ENCODE data around the gene KIAA0825. TPM values are rescaled to one million over a fixed set of nuclear protein-coding genes. Genes with fewer than 3 reads are reported as not detected.

Gene KIAA0825
- total RNA-seq, 2 experiments from 2014 or later: 0.19 to 0.32 TPM

DNA sequence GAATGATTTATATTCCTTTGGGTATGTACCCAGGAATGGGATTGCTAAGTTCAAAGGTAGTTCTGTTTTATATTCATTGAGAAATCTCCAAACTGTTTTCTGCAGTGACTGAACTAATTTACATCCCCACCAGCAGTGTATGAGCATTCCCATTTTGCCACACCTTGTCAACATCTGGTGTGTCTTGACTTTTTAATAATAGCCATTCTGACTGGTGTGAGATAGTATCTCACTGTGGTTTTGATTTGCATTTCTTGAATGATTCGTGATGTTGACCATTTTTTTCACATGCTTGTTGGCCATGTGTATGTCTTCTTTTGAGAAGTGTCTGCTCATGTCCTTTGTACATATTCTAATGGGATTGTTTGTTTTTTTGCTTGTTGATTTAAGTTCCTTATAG, 421.5 kb downstream of the KIAA0825 start:
- H3K4me3 ChIP-seq (ENCODE audit: low read depth, low read length, poor library complexity, severe bottlenecking): no peak overlapping the region
- H2AFZ ChIP-seq (ENCODE audit: low read length): no peak overlapping the region
- TF ChIP-seq, protein P1, sequence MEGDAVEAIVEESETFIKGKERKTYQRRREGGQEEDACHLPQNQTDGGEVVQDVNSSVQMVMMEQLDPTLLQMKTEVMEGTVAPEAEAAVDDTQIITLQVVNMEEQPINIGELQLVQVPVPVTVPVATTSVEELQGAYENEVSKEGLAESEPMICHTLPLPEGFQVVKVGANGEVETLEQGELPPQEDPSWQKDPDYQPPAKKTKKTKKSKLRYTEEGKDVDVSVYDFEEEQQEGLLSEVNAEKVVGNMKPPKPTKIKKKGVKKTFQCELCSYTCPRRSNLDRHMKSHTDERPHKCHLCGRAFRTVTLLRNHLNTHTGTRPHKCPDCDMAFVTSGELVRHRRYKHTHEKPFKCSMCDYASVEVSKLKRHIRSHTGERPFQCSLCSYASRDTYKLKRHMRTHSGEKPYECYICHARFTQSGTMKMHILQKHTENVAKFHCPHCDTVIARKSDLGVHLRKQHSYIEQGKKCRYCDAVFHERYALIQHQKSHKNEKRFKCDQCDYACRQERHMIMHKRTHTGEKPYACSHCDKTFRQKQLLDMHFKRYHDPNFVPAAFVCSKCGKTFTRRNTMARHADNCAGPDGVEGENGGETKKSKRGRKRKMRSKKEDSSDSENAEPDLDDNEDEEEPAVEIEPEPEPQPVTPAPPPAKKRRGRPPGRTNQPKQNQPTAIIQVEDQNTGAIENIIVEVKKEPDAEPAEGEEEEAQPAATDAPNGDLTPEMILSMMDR (conservative IDR thresholded peaks at IDR 0.05; ENCODE audit: low read length): no peak
- TF ChIP-seq EZH2phosphoT487 (IDR thresholded peaks at IDR 0.05; ENCODE audit: borderline replicate concordance, low read depth, low read length): no peak
- H4K20me1 ChIP-seq (ENCODE audit: insufficient read depth, low read length): no peaks in the 10 kb centered on the region
- CTCF ChIA-PET (ENCODE audit: unreplicated experiment): no interaction called here
- H3K36me3 ChIP-seq (ENCODE audit: insufficient read depth, low read length): no peaks in the 10 kb centered on the region
- no peaks in the 10 kb centered on the region for H3K4me1 ChIP-seq (ENCODE audit: insufficient read depth, low read length, poor library complexity, severe bottlenecking)
- DNase-seq (ENCODE audit: low spot score): no peak
- BruUV-seq (replicated peaks): no TSS peak
- H3K79me2 ChIP-seq (ENCODE audit: insufficient read depth, low read depth, low read length): no peaks in the 10 kb centered on the region
- POLR2A ChIA-PET: interaction anchor here (0.7 kb wide), 1 partner anchor 92 kb away, joined by 3 read pairs; no protein-coding TSS in a partner anchor
- H3K9me2 ChIP-seq (ENCODE audit: insufficient read depth, low read length): no peaks in the 10 kb centered on the region
- no peak overlapping the region for H3K4me2 ChIP-seq (ENCODE audit: low read length)
- no peak overlapping the region for H3K27ac ChIP-seq (ENCODE audit: low read depth, low read length, poor library complexity, severe bottlenecking)
- no peaks in the 10 kb centered on the region for H3K9me3 ChIP-seq (ENCODE audit: low read length)
- intact Hi-C loops (cut with micrococcal nuclease; ENCODE audit: unreplicated experiment): no loop called here

DNA sequence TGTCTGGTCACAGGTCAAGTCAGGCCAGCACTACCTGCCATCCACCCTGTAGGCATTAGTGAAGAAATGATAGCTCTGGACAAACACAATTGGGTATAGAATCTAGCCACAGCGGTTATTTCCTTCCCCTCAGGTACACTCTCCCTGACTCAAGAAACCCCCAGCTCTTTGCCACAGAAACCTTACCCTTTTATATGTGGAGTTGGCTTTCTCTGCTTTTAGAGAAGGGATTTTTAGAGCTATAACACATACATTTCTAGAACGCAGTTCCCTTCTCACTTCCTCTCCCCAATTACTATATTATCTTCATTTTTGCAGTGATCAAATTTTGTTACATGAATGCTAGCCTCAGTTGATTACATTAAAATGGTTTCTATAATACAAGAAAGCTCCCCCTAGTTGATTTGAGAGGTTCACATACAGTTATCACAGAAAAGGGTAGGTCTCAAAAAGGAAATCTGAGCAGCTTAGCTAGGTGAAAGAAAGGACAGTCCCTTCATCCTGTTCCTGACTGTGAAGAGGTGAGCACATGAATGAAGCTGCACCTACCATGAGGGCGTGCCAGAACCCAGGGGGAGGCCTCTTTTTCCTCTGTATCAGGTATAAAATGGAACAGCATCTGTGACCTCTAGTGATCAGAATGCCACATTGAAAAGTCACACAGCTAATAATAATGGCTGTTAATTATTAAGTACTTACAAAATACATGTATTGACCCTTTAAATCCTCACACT, 425.6 kb downstream of the KIAA0825 start:
- Histone ChIP-seq H3K9me2 (ENCODE audit: insufficient read depth, low read length) (no peaks in the 10 kb centered on the region), H3K27ac (ENCODE audit: low read depth, low read length, poor library complexity, severe bottlenecking) (no peak overlapping the region), H3K4me1 (ENCODE audit: insufficient read depth, low read length, poor library complexity, severe bottlenecking) (no peaks in the 10 kb centered on the region), H2AFZ (ENCODE audit: low read length) (no peak overlapping the region), H3K4me2 (ENCODE audit: low read length) (no peak overlapping the region), H3K36me3 (ENCODE audit: insufficient read depth, low read length) (no peaks in the 10 kb centered on the region), H3K79me2 (ENCODE audit: insufficient read depth, low read depth, low read length) (no peaks in the 10 kb centered on the region), H4K20me1 (ENCODE audit: insufficient read depth, low read length) (no peaks in the 10 kb centered on the region), H3K9me3 (ENCODE audit: low read length) (no peaks in the 10 kb centered on the region), H3K4me3 (ENCODE audit: low read depth, low read length, poor library complexity, severe bottlenecking) (no peak overlapping the region)
- intact Hi-C loops (cut with micrococcal nuclease; ENCODE audit: unreplicated experiment): no loop called here
- BruUV-seq (replicated peaks): no TSS peak
- no peak for DNase-seq (ENCODE audit: low spot score)
- POLR2A ChIA-PET: interaction anchor here (1.2 kb wide), 1 partner anchor 28 kb away, joined by 3 read pairs; no protein-coding TSS in a partner anchor
- no peak for TF ChIP-seq EZH2phosphoT487 (IDR thresholded peaks at IDR 0.05; ENCODE audit: borderline replicate concordance, low read depth, low read length)
- TF ChIP-seq, protein P1 (conservative IDR thresholded peaks at IDR 0.05; ENCODE audit: low read length): no peak
- CTCF ChIA-PET (ENCODE audit: unreplicated experiment): no interaction called here

DNA sequence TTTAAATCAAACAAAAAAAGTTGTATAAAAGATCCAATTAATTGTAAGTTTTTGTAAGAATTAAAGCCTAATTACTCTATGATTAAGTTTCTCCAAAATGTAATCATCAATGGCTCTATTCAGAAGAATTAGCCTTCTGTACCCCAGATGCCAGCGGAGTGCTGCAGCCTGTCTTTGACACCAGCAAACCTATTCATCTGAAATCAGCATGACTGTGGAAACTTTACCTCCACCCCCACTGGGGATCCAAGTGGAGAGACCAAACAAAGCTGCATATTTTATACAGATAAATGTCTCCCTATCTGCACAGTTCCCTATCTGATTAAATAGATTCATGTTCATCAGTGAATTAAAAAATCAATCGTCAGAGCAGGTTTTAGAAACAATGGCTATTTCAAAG, 426.8 kb downstream of the KIAA0825 start:
- Histone ChIP-seq H3K4me1 (ENCODE audit: insufficient read depth, low read length, poor library complexity, severe bottlenecking) (no peaks in the 10 kb centered on the region), H3K9me2 (ENCODE audit: insufficient read depth, low read length) (no peaks in the 10 kb centered on the region), H4K20me1 (ENCODE audit: insufficient read depth, low read length) (no peaks in the 10 kb centered on the region), H3K4me3 (ENCODE audit: low read depth, low read length, poor library complexity, severe bottlenecking) (no peak overlapping the region), H3K79me2 (ENCODE audit: insufficient read depth, low read depth, low read length) (no peaks in the 10 kb centered on the region), H3K9me3 (ENCODE audit: low read length) (no peaks in the 10 kb centered on the region), H3K4me2 (ENCODE audit: low read length) (no peak overlapping the region), H2AFZ (ENCODE audit: low read length) (no peak overlapping the region), H3K36me3 (ENCODE audit: insufficient read depth, low read length) (no peaks in the 10 kb centered on the region), H3K27ac (ENCODE audit: low read depth, low read length, poor library complexity, severe bottlenecking) (no peak overlapping the region)
- no TSS peak for BruUV-seq (replicated peaks)
- POLR2A ChIA-PET: interaction anchor here (0.7 kb wide), 1 partner anchor 194 kb away, joined by 3 read pairs; no protein-coding TSS in a partner anchor
- no peak for TF ChIP-seq EZH2phosphoT487 (IDR thresholded peaks at IDR 0.05; ENCODE audit: borderline replicate concordance, low read depth, low read length)
- TF ChIP-seq, protein P1 (conservative IDR thresholded peaks at IDR 0.05; ENCODE audit: low read length): no peak
- CTCF ChIA-PET (ENCODE audit: unreplicated experiment): no interaction called here
- intact Hi-C loops (cut with micrococcal nuclease; ENCODE audit: unreplicated experiment): no loop called here
- no peak for DNase-seq (ENCODE audit: low spot score)
